ENCODE measurements around the gene GTF2H1.

The GTF2H1 gene

DNA sequence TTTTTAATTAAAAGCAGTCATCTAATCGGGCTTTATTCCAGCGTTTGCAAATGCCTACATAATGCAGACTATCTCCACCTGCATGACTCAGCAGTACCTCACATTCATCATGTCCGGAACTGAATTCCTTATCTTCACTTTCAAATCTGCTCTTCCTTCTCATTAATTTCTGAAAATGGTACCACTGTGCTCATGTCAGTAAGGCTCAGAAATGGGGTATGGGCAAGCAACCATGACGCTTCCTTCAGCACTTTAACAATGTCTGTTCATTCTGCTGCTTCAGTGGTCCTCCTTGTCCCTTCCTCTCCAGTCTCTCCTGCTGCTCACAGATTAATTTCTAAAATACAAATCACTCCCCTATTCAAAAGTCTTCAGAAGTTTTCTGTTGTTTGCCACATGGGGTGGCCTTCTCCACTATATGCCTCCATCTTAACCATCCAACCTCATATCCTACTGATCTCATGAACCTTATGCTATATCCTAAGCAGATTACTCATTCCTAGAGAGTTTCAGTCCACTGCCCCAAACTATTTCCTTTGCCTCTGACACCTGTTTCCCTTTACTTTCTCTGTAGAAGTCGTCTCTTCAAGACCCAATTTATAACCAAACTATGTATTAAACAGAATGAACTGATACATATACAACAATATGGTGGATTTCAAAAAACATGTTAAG lies 7.0 kb downstream of the GTF2H1 start:
- no peak for DNase-seq (ENCODE audit: low read depth)
- no peak overlapping the region for H3K4me3 ChIP-seq (ENCODE audit: control insufficient read depth, low read depth, low read length)
- TF ChIP-seq, protein P1, sequence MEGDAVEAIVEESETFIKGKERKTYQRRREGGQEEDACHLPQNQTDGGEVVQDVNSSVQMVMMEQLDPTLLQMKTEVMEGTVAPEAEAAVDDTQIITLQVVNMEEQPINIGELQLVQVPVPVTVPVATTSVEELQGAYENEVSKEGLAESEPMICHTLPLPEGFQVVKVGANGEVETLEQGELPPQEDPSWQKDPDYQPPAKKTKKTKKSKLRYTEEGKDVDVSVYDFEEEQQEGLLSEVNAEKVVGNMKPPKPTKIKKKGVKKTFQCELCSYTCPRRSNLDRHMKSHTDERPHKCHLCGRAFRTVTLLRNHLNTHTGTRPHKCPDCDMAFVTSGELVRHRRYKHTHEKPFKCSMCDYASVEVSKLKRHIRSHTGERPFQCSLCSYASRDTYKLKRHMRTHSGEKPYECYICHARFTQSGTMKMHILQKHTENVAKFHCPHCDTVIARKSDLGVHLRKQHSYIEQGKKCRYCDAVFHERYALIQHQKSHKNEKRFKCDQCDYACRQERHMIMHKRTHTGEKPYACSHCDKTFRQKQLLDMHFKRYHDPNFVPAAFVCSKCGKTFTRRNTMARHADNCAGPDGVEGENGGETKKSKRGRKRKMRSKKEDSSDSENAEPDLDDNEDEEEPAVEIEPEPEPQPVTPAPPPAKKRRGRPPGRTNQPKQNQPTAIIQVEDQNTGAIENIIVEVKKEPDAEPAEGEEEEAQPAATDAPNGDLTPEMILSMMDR (conservative IDR thresholded peaks at IDR 0.05; ENCODE audit: control insufficient read depth, insufficient read depth, low read depth, low read length) = no peak

DNA sequence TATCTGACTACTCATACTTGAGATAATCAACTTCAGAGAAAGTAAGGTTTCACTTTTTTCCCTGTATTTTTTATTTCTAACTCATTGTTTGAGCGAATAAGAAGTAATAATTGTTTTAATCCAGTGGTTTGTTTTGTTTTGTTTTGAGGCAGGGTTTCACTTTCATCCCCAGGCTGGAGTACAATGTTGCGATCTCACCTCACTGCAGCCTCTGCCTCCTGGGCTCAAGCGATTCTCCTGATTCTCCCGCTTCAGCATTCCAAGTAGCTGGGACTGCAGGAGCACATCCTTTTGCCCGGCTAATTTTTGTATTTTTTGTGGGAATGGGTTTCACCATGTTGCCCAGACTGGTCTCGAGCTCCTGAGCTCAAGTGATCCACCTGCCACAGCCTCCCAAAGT lies 8.6 kb downstream of the GTF2H1 start:
- DNase-seq (ENCODE audit: low read depth) = no peak
- TF ChIP-seq, protein P1 (conservative IDR thresholded peaks at IDR 0.05; ENCODE audit: control insufficient read depth, insufficient read depth, low read depth, low read length) = no peak
- no peak overlapping the region for H3K4me3 ChIP-seq (ENCODE audit: control insufficient read depth, low read depth, low read length)

DNA sequence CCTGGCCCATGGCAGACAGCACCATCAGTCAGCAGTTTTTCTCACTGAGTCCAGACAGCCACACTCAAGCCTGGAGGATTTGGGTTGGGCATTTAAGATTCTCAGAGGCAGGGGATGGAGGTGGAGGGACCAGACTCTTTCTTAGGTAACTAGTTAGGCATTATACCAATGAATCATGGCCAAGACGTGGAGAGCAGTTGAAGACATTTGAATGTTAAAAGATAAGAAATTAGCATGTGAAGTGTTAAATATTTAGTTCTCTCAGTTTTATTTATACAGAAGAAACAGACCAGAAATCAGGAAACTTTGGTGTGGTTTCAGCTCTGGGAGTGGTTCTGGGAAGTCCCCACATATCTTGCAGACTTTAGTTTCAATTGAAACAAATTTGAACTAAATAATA lies 9.9 kb downstream of the GTF2H1 start:
- DNase-seq (ENCODE audit: low read depth) = no peak
- TF ChIP-seq, protein P1 (conservative IDR thresholded peaks at IDR 0.05; ENCODE audit: control insufficient read depth, insufficient read depth, low read depth, low read length) = no peak
- no peak overlapping the region for H3K4me3 ChIP-seq (ENCODE audit: control insufficient read depth, low read depth, low read length)

DNA sequence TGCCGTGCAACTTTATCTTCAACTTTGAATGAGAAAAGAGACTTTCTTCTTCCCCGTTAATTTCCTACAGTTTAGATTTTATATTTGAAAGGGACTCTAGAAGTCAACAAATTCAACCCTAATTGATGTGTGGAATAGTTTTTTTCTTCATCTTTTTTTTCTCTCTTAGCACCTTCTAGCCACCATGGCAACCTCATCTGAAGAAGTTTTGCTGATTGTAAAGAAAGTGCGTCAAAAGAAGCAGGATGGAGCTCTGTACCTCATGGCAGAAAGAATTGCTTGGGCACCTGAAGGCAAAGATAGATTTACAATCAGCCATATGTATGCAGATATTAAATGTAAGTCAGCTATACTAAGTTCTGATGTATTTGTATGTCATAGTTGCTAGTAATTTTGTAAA lies 10.5 kb downstream of the GTF2H1 start:
- H3K4me3 ChIP-seq (ENCODE audit: control insufficient read depth, low read depth, low read length) = no peak overlapping the region
- DNase-seq (ENCODE audit: low read depth) = no peak
- TF ChIP-seq, protein P1 (conservative IDR thresholded peaks at IDR 0.05; ENCODE audit: control insufficient read depth, insufficient read depth, low read depth, low read length) = no peak

DNA sequence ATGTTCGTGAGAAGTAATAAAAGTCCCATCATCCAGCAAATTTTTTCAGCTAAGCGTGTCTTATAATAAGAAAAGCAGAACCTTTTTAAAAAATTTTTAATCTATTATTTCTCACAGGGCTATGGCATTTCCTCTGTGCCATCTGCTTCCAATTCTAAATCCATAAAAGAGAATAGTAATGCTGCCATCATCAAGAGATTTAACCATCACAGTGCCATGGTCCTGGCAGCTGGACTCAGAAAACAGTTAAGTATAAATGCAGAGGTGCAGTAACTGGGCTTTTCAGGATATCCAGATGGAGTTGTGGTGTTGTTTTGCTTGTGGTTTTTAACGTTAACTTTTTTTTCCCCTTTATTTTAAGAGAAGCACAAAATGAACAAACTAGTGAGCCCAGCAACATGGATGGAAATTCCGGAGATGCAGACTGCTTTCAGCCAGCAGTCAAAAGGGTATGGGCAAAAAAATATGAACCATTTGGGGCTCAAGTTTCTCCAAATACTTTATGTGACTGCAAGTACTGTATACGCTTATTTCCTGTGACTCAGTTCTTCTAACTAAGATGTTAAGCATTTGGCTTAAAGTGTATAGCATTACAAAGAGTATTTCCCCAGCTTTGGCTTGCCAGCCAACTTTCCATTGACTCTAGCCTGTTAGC lies 25.2 kb downstream of the GTF2H1 start:
- H3K4me3 ChIP-seq (ENCODE audit: control insufficient read depth, low read depth, low read length) = no peak overlapping the region
- TF ChIP-seq, protein P1 (conservative IDR thresholded peaks at IDR 0.05; ENCODE audit: control insufficient read depth, insufficient read depth, low read depth, low read length) = no peak
- peak; percentile 81 for DNase-seq (ENCODE audit: low read depth)

DNA sequence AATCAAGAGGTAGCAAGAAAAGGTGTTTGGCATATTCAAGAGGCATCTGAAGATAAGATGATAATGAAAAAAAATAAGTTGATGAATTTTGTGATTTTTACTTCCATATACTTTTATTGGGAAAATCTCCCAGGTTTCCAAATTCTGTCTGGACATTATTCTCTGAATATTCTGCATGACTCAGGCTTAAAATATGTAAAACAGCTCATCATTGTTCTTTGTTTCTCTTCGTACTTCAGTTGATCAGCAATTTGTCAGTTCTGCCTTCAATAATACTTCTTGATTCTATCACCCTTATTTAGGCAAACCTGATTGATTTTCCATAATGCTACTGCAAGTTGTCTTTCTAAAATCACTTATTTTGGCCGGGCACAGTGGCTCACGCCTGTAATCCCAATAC lies 30.2 kb downstream of the GTF2H1 start:
- H3K4me3 ChIP-seq (ENCODE audit: control insufficient read depth, low read depth, low read length) = no peak overlapping the region
- TF ChIP-seq, protein P1 (conservative IDR thresholded peaks at IDR 0.05; ENCODE audit: control insufficient read depth, insufficient read depth, low read depth, low read length) = no peak
- peak; percentile 33 for DNase-seq (ENCODE audit: low read depth)
